Esophagus squamous epithelium (tissue), 4 donors: ENCODE data around the gene GPR78.

Source experiments
- CTCF ChIP-seq, 6 experiments: fragments of 450-650 bp in 4 of 6; fragments of 200-600 bp in 2 of 6; sonication (generic) in 2 of 6; IDR thresholded peaks; one replicate each; pipeline ENCODE4 v1.5.1; 2016 to 2019; ENCODE audit warnings: antibody characterized with exemption in 6 of 6, mild to moderate bottlenecking in 4 of 6, moderate library complexity in 4 of 6
- POLR2A ChIP-seq, 4 donors: fragments of 450-650 bp; IDR thresholded peaks; one replicate each; pipeline ENCODE4 v1.6.1; 2017; ENCODE audit warnings: antibody characterized with exemption in 4 of 4, mild to moderate bottlenecking in 4 of 4, moderate library complexity in 3 of 4

DNA sequence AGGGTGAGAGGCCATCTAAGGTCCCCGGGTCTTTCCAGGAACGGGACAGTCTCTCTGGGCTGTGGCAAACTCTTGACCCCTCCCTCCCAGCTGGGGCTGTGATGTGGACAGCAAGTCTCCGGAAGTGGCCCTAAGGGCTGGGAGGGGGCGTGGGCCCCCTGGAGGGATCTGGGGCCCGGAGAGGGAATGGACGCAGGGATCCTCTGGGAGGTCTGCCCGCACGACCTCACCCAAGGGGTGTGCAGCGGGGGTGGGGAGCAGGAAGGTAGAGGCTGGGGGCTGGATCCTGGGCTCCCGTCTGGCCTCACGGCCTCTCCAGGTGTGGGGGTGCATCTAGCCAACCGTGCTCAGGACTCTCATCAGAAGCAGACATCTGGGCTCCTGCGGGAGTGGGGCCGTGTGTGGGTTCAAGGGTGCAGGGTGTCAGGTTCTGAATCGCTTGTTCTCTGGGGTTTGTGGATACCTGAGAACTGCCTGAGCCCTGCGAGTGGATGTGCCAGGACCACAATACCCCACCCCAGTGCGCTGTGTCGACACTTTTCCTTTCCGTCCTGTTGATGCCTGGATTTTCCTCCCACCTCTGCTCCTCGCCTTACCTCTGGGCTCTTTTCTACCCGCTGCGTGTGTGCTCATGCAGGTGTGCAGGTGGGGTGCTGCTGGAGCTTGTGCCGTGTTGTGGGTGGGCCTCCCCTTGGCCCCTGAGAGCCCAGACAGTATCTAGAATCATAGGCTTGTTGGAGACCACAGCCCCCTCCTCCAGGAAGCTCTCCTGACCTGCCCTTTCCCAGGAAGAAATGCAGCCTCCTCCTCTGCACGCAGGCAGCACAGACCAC is 13.3 kb downstream of the GPR78 start:
- TF ChIP-seq CTCF (IDR thresholded peaks at IDR 0.05): no peak
- TF ChIP-seq POLR2A (IDR thresholded peaks at IDR 0.05): no peak
